LNCAP (cell line): ENCODE measurements around the gene TTBK1.

Experiments used
- CTCF ChIP-seq: fragments of 450-650 bp; IDR thresholded peaks from 2 replicates; pipeline ENCODE4 v1.5.1; 2017; ENCODE audit warnings: mild to moderate bottlenecking

Gene TTBK1

DNA sequence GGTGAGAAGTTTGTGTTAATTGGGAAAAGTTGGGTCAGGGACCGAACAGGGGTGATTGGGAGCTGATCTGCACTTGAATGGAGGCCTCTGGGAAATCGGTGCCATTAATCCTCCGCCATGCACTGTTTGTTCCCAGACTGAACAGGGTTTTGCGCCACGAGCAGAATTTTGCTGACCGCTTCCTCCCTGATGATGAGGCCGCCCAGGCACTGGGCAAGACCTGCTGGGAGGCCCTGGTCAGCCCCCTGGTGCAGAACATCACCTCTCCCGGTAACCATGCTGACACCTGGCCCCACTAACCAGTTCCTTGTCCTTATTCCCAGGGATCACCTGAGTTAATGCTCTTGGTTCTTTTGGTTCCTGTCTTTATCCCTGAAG is 39.6 kb upstream of the TTBK1 start:
- TF ChIP-seq CTCF: no peak

GRCh38 chr6:43204271-43205105 is 38.8 kb upstream of the TTBK1 start:
- TF ChIP-seq CTCF: no peak

DNA sequence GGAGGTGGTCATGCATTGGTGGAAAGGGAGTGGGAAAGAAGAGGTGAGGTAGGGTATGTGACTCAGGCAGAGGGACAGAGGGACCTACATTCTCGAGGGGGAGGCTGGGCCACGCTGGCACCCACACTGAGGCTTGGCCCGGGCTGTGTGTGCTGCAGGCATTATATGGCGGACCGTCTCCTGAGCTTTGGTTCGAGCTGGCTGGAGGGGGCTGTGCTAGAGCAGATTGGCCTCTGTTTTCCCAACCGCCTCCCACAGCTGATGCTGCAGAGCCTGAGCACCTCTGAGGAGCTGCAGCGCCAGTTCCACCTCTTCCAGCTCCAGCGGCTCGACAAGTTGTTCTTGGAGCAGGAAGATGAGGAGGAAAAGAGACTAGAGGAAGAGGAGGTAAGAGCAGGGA is 37.4 kb upstream of the TTBK1 start:
- no peak for TF ChIP-seq CTCF

- no peak for TF ChIP-seq CTCF
Measured at GRCh38 chr6:43207286-43207685, 36.0 kb upstream of the TTBK1 start.

- TF ChIP-seq CTCF: no peak
Measured at GRCh38 chr6:43211955-43212354, 31.3 kb upstream of the TTBK1 start.

DNA sequence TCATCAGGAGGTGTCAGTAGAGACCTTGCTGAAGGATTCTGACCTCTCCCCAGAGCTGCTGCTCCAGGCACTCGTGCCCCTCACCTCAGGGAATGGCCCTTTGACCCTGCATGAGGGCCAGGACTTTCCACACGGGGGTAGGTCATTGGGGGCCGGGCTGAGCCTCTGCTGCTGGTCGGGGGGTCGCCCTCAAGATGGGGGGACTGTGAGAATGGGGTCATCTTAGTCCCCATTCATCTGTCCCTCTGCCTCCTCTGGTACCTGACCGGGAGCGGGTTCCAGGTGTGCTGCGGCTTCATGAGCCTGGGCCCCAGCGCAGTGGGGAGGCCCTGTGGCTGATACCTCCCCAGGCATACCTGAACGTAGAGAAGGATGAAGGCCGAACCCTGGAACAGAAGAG is 29.9 kb upstream of the TTBK1 start:
- no peak for TF ChIP-seq CTCF

DNA sequence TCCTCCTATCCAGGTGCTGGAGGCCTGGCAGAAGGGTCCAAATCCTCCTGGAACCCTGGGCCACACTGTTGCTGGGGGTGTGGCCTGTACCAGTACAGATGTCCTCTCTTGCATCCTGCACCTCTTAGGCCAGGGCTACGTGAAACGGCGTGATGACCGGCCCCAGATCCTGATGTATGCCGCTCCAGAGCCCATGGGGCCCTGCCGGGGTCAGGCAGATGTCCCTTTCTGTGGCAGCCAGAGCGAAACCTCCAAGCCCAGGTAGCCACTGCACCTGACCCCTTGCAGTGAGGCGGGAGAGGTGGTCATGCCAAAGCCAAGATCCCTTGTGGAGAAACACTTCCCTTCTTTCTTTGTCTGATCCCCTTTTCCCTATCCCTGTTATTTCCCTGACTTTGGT is 28.2 kb upstream of the TTBK1 start:
- TF ChIP-seq CTCF: no peak

DNA sequence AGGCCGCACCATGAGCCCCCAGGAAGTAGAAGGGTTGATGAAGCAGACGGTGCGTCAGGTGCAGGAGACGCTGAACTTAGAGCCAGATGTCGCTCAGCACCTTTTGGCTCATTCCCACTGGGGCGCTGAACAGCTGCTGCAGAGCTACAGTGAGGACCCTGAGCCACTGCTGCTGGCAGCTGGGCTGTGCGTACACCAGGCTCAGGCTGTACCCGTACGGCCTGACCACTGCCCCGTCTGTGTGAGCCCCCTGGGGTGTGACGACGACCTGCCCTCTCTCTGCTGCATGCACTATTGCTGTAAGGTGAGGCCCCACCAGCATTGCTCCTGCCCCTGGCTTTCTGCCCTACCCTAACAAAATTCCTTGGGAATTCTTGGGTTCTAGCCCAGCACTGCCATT is 27.1 kb upstream of the TTBK1 start:
- no peak for TF ChIP-seq CTCF
